Measurements from ENCODE around the gene PRSS2.
A peak's percentile ranks its signal among the peaks of the same experiment; 100 is the strongest.
"Not testable (repeated sequence)": the region's sequence is repeated elsewhere in the genome, so short reads cannot be mapped to it uniquely, and the experiment has no call there.

The PRSS2 gene

DNA sequence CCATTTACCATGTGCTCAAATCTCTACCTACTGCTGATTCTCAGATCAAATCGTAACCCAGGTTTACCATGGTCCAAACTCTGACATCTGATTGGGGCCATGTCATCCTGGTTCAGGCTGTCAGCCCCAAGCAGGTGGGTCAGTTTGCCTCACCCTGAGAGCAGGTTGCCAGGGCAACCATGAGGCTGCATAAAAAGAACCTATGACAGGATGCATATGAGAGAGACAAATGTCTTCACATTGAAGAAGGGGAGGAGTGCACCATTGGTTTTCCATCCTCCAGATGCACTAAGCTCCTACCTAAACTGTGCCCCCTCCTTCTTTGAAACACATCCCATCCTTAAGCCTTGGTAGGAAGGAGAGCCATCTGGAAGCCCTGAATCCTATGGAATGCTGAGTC, 11.3 kb upstream of the PRSS2 start:
- no peak for DNase-seq (ENCODE audit: low read depth)

- DNase-seq (ENCODE audit: low read depth) = peak; percentile 40
Measured at GRCh38 chr7:142760071-142760642, 10.6 kb upstream of the PRSS2 start.

- DNase-seq (ENCODE audit: low read depth) = peak; percentile 53
Measured at GRCh38 chr7:142761606-142762005, 9.2 kb upstream of the PRSS2 start.

DNA sequence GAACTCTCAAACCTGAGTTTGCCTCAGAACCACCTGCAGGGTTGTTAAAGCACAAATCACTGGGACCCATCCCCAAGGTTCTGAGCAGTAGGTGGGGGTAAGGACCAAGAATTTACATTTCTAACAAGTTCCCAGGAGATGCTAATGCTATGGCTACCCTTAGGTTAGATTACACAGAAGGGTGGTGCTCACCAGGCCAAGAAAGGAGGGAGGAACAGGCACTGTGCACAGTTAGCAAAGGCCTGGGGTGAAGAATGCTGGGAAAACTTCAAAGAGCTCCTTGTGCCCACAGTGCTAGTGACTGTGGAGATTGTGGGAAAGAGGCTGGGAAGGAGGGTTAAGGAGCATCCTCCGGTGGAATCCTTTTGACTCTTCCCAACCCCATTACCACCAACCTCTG, 8.7 kb upstream of the PRSS2 start:
- DNase-seq (ENCODE audit: low read depth) = no peak

- DNase-seq (ENCODE audit: low read depth) = no peak
Measured at GRCh38 chr7:142767451-142767850, 3.3 kb upstream of the PRSS2 start.

DNA sequence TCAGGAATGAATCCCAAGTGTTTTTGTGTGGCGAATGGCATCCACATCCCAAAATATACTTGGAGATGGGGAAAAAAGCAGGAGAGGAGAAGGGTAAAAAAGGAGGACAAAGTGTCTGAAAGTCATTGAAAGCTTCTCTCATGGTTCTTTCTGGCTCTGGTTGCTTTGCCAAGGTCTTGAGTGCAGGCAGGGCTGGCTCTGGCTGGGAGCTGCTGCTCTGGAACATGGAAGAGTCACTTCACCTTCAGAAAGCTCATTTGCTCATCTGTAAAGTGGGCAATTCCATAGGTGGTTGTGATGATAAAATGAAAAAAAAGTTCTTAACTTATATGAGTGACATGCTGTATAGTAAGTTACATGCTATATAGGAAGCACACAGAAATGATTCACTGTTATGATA, 2.9 kb upstream of the PRSS2 start:
- DNase-seq (ENCODE audit: low read depth) = no peak

DNA sequence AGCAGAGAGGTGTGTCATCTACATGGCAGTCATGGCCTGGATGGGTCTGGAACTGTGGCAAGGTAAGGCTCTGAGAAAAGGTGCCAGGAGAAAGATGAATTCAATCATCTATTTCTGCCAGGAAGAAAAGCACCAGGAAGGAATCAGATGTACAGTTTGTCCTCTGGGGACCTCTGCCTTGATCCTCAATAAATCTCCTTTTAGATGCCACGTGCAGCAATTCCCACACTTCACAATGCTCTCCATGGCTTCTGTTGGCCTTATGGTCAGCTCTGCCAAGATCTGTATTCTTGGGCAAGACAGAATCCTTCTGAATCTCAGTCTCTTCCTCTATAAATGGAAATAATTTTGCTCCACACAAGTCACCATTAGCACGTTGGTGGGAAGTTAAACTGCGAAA, 1.9 kb upstream of the PRSS2 start:
- DNase-seq (ENCODE audit: low read depth) = not testable (repeated sequence)

- DNase-seq (ENCODE audit: low read depth) = no peak
Measured at GRCh38 chr7:142771353-142771723, 568 bp downstream of the PRSS2 start.

DNA sequence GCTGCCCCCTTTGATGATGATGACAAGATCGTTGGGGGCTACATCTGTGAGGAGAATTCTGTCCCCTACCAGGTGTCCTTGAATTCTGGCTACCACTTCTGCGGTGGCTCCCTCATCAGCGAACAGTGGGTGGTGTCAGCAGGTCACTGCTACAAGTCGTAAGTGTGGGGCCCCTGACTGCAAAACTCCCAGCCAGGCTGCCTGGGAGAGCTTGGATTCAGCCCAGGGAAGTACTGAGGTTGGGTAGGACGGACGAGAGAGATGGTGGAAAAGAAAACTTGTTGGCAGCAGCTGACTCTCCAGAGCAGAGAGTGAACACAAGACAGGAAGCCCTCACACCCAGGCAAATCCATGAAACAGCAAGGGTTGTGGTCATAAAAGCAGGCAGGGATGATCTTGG, 1.3 kb downstream of the PRSS2 start:
- no peak for DNase-seq (ENCODE audit: low read depth)

- no peak for DNase-seq (ENCODE audit: low read depth)
Measured at GRCh38 chr7:142772673-142773072, 1.9 kb downstream of the PRSS2 start.

DNA sequence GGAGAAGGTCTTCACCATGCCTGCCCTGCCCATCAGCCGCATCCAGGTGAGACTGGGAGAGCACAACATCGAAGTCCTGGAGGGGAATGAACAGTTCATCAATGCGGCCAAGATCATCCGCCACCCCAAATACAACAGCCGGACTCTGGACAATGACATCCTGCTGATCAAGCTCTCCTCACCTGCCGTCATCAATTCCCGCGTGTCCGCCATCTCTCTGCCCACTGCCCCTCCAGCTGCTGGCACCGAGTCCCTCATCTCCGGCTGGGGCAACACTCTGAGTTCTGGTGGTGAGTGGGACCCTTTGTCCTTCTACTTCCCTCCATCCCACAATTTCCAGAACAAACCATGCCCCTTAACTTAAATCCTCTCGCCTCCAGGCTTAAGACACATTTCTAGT, 2.5 kb downstream of the PRSS2 start:
- DNase-seq (ENCODE audit: low read depth) = no peak

- DNase-seq (ENCODE audit: low read depth) = no peak
Measured at GRCh38 chr7:142773937-142774744, 3.4 kb downstream of the PRSS2 start.

DNA sequence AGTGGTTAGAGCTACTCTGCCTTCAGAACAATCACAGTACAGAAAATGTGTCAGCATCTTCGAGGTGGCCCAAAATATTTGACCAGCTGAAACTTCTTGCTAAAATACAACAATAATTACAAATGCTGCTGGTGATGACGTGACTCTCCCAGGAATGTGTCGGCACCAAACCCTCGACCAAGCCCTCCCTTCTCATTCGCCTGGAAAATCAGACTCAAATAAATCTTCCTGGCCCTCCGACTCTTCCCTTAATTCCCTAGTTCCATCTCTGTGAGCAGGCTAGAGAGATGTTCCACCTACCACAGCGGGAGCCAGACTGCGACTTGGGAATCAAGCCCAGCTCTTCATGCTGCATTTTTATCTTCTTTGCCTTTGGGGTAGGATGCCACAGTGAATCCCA, 4.1 kb downstream of the PRSS2 start:
- DNase-seq (ENCODE audit: low read depth) = no peak

- DNase-seq (ENCODE audit: low read depth) = not testable (repeated sequence)
Measured at GRCh38 chr7:142775351-142776115, 4.8 kb downstream of the PRSS2 start.

GRCh38 chr7:142776206-142776844, 5.6 kb downstream of the PRSS2 start:
- DNase-seq (ENCODE audit: low read depth) = peak; percentile 50

DNA sequence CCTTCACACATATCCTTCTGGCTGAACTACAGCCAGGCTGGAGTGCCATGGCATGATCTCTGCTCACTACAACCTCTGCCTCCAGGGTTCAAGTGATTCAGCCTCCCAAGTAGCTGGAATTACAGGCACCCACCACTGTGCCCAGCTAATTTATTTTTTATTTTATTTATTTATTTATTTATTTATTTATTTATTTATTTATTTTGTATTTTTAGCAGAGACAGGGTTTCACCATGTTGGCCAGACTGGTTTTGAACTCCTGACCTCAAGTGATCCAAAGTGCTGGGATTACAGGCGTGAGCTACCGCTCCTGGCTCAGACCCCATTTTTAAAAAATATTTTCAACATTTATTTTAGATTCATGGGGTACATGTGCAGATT, 6.1 kb downstream of the PRSS2 start:
- not testable (repeated sequence) for DNase-seq (ENCODE audit: low read depth)

GRCh38 chr7:142777318-142777717, 6.5 kb downstream of the PRSS2 start:
- no peak for DNase-seq (ENCODE audit: low read depth)

DNA sequence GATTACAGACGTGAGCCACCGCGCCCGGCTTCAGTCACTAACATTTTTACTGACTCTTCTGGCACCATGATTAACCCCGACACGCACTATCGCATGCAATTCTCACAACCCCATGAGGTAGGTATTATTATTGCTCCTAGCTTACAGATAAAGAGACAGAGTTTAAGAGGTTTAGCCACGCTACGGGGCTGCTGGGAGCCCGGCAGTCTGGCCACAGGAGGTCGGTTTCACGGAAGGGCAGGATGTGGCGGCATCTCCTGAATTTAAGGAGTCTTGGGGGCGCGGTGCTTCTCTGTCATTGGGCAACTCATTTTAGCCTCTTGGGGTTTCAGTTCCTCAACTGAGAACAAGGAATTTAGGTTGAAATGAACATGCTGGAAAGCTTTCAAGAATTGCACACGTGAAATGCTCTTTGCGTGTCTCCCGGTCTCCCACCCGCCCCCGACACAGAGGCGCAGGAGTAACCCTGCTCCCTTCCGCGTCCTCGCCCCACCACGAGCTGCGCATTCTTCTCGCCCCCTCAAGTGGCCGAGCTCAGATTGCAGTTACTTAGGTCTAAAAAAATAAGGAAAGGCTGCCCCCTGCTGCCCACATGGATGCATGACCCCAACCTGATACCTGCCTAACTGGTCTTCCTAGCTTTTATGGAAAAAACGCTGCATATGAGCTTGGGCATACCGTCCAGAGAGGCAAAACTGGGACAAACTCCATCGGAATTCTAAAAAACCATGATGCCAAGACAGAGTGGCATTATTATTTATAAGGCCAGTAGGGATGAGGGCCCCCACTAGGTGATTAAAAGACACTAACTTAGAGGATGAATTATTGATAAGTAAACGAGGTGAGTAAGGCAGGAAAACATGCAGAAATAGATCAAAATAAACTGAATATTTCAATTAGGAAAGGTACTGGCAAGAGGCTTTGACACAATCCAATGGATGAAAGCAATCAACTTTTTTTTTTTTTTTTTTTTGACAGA, 12.4 kb downstream of the PRSS2 start:
- DNase-seq (ENCODE audit: low read depth) = peak; percentile 88

DNA sequence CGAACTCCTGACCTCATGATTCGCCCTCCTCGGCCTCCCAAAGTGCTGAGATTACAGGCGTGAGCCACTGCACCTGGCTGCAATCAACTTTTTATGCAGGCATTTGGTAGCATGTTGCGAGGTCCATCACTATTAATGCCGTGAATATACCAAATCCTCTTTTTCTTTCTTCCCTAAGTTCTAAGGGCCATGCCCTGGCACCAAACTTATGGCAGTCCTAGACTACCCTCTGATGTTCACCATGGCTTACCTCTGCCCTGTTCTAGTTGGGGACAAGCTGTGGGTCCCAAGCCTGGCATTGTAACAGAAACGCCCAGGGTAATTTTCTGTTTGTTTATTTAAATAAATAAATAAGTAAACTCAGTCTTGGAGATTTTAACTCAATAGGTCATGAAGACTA, 13.3 kb downstream of the PRSS2 start:
- DNase-seq (ENCODE audit: low read depth) = no peak

DNA sequence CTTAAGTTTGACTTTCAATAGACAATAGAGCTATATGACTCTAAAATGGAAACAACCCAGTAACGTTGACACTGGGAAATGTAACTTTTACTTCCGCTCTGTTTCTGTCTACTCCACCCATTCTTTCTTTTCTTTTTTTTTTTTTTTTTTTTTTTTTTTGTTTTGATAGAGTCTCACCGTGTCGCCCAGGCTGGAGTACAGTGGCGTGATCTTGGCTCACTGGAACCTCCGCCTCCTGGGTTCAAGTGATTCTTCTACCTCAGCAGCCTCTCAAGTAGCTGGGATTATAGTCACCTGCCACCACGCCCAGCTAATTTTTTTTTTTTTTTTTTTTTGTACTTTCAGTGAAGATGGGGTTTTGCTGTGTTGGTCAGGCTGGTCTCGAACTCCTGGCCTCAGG, 13.9 kb downstream of the PRSS2 start:
- DNase-seq (ENCODE audit: low read depth) = no peak

GRCh38 chr7:142785841-142786250, 15.1 kb downstream of the PRSS2 start:
- no peak for DNase-seq (ENCODE audit: low read depth)
